Measurements from ENCODE around the gene TAMALIN.
A peak's percentile ranks its signal among the peaks of the same experiment; 100 is the strongest.

Gene TAMALIN

DNA sequence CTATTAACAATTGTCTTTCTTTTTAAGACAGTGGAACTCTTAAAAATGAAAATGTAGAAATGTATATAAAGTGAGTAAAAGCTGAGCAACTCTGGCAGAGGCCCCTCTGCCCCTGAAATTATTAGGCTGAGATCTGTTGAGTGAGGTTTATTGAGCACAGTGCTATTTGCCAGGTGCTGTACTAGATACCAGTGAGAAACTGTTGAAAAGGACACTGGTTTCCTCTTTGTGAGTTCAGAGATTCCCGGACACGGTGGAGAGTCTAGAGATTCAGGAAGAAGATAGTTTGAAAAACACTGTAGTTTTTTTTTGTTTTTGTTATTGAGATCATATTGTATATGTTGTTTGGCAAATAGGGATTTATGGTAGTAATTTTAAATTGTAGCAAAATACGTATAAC is 44.0 kb upstream of the TAMALIN start:
- TF ChIP-seq, protein P1, sequence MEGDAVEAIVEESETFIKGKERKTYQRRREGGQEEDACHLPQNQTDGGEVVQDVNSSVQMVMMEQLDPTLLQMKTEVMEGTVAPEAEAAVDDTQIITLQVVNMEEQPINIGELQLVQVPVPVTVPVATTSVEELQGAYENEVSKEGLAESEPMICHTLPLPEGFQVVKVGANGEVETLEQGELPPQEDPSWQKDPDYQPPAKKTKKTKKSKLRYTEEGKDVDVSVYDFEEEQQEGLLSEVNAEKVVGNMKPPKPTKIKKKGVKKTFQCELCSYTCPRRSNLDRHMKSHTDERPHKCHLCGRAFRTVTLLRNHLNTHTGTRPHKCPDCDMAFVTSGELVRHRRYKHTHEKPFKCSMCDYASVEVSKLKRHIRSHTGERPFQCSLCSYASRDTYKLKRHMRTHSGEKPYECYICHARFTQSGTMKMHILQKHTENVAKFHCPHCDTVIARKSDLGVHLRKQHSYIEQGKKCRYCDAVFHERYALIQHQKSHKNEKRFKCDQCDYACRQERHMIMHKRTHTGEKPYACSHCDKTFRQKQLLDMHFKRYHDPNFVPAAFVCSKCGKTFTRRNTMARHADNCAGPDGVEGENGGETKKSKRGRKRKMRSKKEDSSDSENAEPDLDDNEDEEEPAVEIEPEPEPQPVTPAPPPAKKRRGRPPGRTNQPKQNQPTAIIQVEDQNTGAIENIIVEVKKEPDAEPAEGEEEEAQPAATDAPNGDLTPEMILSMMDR (conservative IDR thresholded peaks at IDR 0.05; ENCODE audit: control insufficient read depth, insufficient read depth, low read depth, low read length) = no peak
- H3K4me3 ChIP-seq (ENCODE audit: control insufficient read depth, low read depth, low read length) = no peak overlapping the region
- DNase-seq (ENCODE audit: low read depth) = no peak

DNA sequence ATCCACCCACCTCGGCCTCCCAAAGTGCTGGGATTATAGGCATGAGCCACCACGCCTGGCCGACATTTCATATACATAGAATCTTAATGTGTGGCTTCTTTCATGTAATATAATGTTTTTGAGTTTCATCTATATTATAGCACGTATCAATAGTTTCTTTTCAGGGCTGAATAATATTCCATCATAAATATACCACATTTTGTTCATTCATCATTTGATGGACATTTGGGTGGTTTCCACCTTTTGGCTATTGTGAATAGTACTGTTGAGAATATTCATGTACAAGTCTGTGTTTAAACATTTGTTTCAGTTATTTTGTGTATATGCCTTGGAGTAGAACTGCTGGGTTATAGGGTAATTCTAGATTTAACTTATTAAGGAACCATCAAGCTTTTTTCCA is 43.3 kb upstream of the TAMALIN start:
- TF ChIP-seq, protein P1 (conservative IDR thresholded peaks at IDR 0.05; ENCODE audit: control insufficient read depth, insufficient read depth, low read depth, low read length) = no peak
- no peak overlapping the region for H3K4me3 ChIP-seq (ENCODE audit: control insufficient read depth, low read depth, low read length)
- no peak for DNase-seq (ENCODE audit: low read depth)

DNA sequence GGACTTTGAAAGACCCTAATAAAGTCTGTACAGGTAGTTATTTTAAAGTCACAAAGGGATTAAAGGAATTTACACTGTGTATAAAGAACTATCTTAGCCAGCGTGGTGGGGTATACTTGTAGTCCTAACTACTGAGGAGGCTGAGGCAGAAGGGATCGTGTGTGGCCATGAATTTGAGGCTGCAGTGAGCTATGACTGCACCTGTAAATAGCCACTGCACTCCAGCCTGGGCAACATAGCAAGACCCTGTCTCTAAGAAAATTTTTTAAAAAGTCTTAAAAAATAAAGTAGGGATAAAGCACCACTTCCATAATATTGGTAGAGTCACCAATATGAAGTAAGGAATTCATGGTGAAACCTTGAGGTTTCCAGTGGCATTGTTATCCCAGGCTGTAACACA is 37.1 kb upstream of the TAMALIN start:
- DNase-seq (ENCODE audit: low read depth) = no peak
- no peak overlapping the region for H3K4me3 ChIP-seq (ENCODE audit: control insufficient read depth, low read depth, low read length)
- TF ChIP-seq, protein P1 (conservative IDR thresholded peaks at IDR 0.05; ENCODE audit: control insufficient read depth, insufficient read depth, low read depth, low read length) = no peak

- TF ChIP-seq, protein P1 (conservative IDR thresholded peaks at IDR 0.05; ENCODE audit: control insufficient read depth, insufficient read depth, low read depth, low read length) = peak; percentile 53
- DNase-seq (ENCODE audit: low read depth) = peak; percentile 31
- H3K4me3 ChIP-seq (ENCODE audit: control insufficient read depth, low read depth, low read length) = no peak overlapping the region
Measured at GRCh38 chr12:51970904-51971646, 35.7 kb upstream of the TAMALIN start.

- DNase-seq (ENCODE audit: low read depth) = no peak
- TF ChIP-seq, protein P1 (conservative IDR thresholded peaks at IDR 0.05; ENCODE audit: control insufficient read depth, insufficient read depth, low read depth, low read length) = no peak
- H3K4me3 ChIP-seq (ENCODE audit: control insufficient read depth, low read depth, low read length) = no peak overlapping the region
Measured at GRCh38 chr12:51971679-51972421, 34.9 kb upstream of the TAMALIN start.

GRCh38 chr12:51972422-51972812 is 34.3 kb upstream of the TAMALIN start:
- H3K4me3 ChIP-seq (ENCODE audit: control insufficient read depth, low read depth, low read length) = no peak overlapping the region
- DNase-seq (ENCODE audit: low read depth) = no peak
- TF ChIP-seq, protein P1 (conservative IDR thresholded peaks at IDR 0.05; ENCODE audit: control insufficient read depth, insufficient read depth, low read depth, low read length) = no peak
